A549 (cell line): Measurements from ENCODE around the gene ST8SIA2. TPM values are rescaled to one million over a fixed set of nuclear protein-coding genes. Genes with fewer than 3 reads are reported as not detected.

Source experiments
- ATAC-seq, 2 experiments: fragments of 200-7000 bp in 1 of 2; fragments of >200 bp in 1 of 2; cut with Nextera tagmentation in 1 of 2; cut with Tn5 transposase in 1 of 2; 3 replicates each; pipeline versions ENCODE4 v1.8.0 to v1.9.1; 2018 to 2020; ENCODE audit warnings: mild to moderate bottlenecking in 1 of 2, moderate library complexity in 1 of 2
- CTCF ChIA-PET: fragments of 300-600 bp; sonication (Branson Sonifier 250); formaldehyde crosslinking; extraction: SDS; loops from one replicate; lab custom pipeline; 2021; ENCODE audit warnings: antibody characterized with exemption, inconsistent platforms; lab: Yijun Ruan, JAX
- POLR2A ChIA-PET: fragments of 350-600 bp; formaldehyde crosslinking; extraction: SDS; loops from one replicate; lab custom pipeline; 2021; ENCODE audit warnings: antibody characterized with exemption, inconsistent platforms; lab: Yijun Ruan, JAX
- DNase-seq, 2 experiments: peaks; one replicate each; pipeline versions ENCODE4 v3.0.0 to v3.0.0-alpha.2; 2011 to 2016; ENCODE audit warnings: low read depth in 1 of 2, low spot score in 1 of 2
- FAIRE-seq: peaks from 2 replicates; lab custom pipeline; 2011; peaks lifted over from hg19 to GRCh38; lab: Jason Lieb, UNC
- H3K27ac ChIP-seq, 2 experiments: fragments of >200 bp; sonication (Bioruptor Twin); formaldehyde crosslinking; 3 replicates each; pipeline ENCODE4 v1.5.1; 2016 to 2017
- H3K4me1 ChIP-seq: fragments of >200 bp; sonication (Bioruptor Twin); formaldehyde crosslinking; 3 replicates; pipeline ENCODE4 v1.6.1; 2016
- H3K4me2 ChIP-seq: fragments of >200 bp; sonication (Bioruptor Twin); formaldehyde crosslinking; 3 replicates; pipeline ENCODE4 v1.6.1; 2016
- H3K4me3 ChIP-seq: fragments of >200 bp; sonication (Bioruptor Twin); formaldehyde crosslinking; 3 replicates; pipeline ENCODE4 v1.5.1; 2016
- H3K9me3 ChIP-seq: fragments of >200 bp; sonication (Bioruptor Twin); formaldehyde crosslinking; 3 replicates; pipeline ENCODE4 v1.6.1; 2016
- ATOH8 ChIP-seq: fragments of 250-450 bp; sonication (Bioruptor Pico); IDR thresholded peaks from 2 replicates; pipeline ENCODE4 v1.5.0; 2020; ENCODE audit warnings: low read depth, mild to moderate bottlenecking, moderate library complexity
- CBX2 ChIP-seq: fragments of 200-600 bp; sonication (generic); IDR thresholded peaks from 2 replicates; pipeline ENCODE4 v1.6.1; 2016; ENCODE audit warnings: low read depth, mild to moderate bottlenecking, borderline replicate concordance
- CBX8 ChIP-seq: fragments of 200-600 bp; sonication (generic); IDR thresholded peaks from 2 replicates; pipeline ENCODE4 v1.6.1; 2016
- EHMT2 ChIP-seq: fragments of 200-600 bp; sonication (generic); IDR thresholded peaks from 2 replicates; pipeline ENCODE4 v1.6.1; 2016; ENCODE audit warnings: antibody characterized with exemption, low read depth, mild to moderate bottlenecking, moderate library complexity
- ESRRA ChIP-seq: fragments of 150-350 bp; IDR thresholded peaks from 2 replicates; pipeline ENCODE4 v1.6.1; 2014; ENCODE audit warnings: mild to moderate bottlenecking, low read length, borderline replicate concordance
- FOSB ChIP-seq: fragments of 250-450 bp; sonication (Bioruptor Pico); IDR thresholded peaks from 2 replicates; pipeline ENCODE4 v1.5.0; 2020; ENCODE audit warnings: mild to moderate bottlenecking, moderate library complexity
- GATA3 ChIP-seq: IDR thresholded peaks from 2 replicates; pipeline ENCODE4 v1.6.1; 2012; ENCODE audit warnings: borderline replicate concordance
- HES2 ChIP-seq: fragments of >200 bp; sonication (Bioruptor Twin); formaldehyde crosslinking; IDR thresholded peaks from 2 replicates; pipeline ENCODE4 v1.6.1; 2016
- HOXA7 ChIP-seq: fragments of 250-450 bp; sonication (Bioruptor Pico); IDR thresholded peaks from 2 replicates; pipeline ENCODE4 v1.5.0; 2020; ENCODE audit warnings: mild to moderate bottlenecking, moderate library complexity
- HOXB5 ChIP-seq: fragments of 250-450 bp; sonication (Bioruptor Pico); IDR thresholded peaks from 2 replicates; pipeline ENCODE4 v1.5.0; 2020; ENCODE audit warnings: mild to moderate bottlenecking, moderate library complexity
- JUN ChIP-seq, 2 experiments: fragments of >200 bp; sonication (Bioruptor Twin); formaldehyde crosslinking; IDR thresholded peaks; 2 replicates in 1 of 2; 3 replicates in 1 of 2; pipeline ENCODE4 v1.6.1; 2016 to 2017
- KDM5A ChIP-seq: fragments of 200-600 bp; sonication (generic); IDR thresholded peaks from 2 replicates; pipeline ENCODE4 v1.6.1; 2016; ENCODE audit warnings: antibody characterized with exemption, mild to moderate bottlenecking
- MAFK ChIP-seq: fragments of 450-650 bp; IDR thresholded peaks from 2 replicates; pipeline ENCODE4 v1.6.1; 2014; ENCODE audit not compliant: partially characterized antibody
- NPAS2 ChIP-seq: fragments of 250-450 bp; sonication (Bioruptor Pico); IDR thresholded peaks from 2 replicates; pipeline ENCODE4 v1.8.0; 2022; ENCODE audit warnings: mild to moderate bottlenecking, moderate library complexity, borderline replicate concordance
- NR3C1 ChIP-seq: fragments of >200 bp; sonication (Bioruptor Twin); formaldehyde crosslinking; IDR thresholded peaks from 3 replicates; pipeline ENCODE4 v1.6.1; 2017
- PBX3 ChIP-seq: IDR thresholded peaks from 2 replicates; pipeline ENCODE4 v1.6.1; 2012
- PHF8 ChIP-seq: fragments of 200-600 bp; sonication (generic); IDR thresholded peaks from 2 replicates; pipeline ENCODE4 v1.6.1; 2016; ENCODE audit warnings: low read depth, mild to moderate bottlenecking, antibody characterized with exemption, moderate library complexity, borderline replicate concordance
- REST ChIP-seq: fragments of 200-600 bp; sonication (generic); IDR thresholded peaks from 2 replicates; pipeline ENCODE4 v1.6.1; 2016; ENCODE audit warnings: antibody characterized with exemption, mild to moderate bottlenecking, moderate library complexity
- SMC3 ChIP-seq: fragments of >200 bp; sonication (Bioruptor Twin); formaldehyde crosslinking; IDR thresholded peaks from 3 replicates; pipeline ENCODE4 v1.6.1; 2018; ENCODE audit warnings: inconsistent platforms
- TP53 ChIP-seq: fragments of 250-450 bp; sonication (Bioruptor Pico); IDR thresholded peaks from 2 replicates; pipeline ENCODE4 v1.5.0; 2021; ENCODE audit warnings: mild to moderate bottlenecking, moderate library complexity
- USF2 ChIP-seq: fragments of 450-650 bp; IDR thresholded peaks from 2 replicates; pipeline ENCODE4 v1.6.1; 2014; ENCODE audit warnings: antibody characterized with exemption
- ZC3H11A ChIP-seq: fragments of 450-650 bp; IDR thresholded peaks from 2 replicates; pipeline ENCODE4 v1.6.1; 2014; ENCODE audit warnings: antibody characterized with exemption, mild to moderate bottlenecking
- WGBS: methylation state at CpG from one replicate; pipeline ENCODE4 v1.1.6; 2017; ENCODE audit errors: missing lambda C conversion rate; 5-methylcytosine and 5-hydroxymethylcytosine counted together
- polyA plus RNA-seq, 4 experiments: library from polyadenylated mRNA; depleted of rRNA in 3 of 4; stranded (reverse); fragments of >200 nt; fragmentation: RNase III in 1 of 4; extraction: RNeasy Plus Mini Kit Qiagen cat#74134 plus additional on column Dnase treatment in 1 of 4; gene quantifications; 2 replicates in 3 of 4; 3 replicates in 1 of 4; pipeline ENCODE4 v1.2.3, GENCODE V29; 2011 to 2017

The ST8SIA2 gene
- polyA plus RNA-seq, 2 of the 4 experiments (the other 2 are of a cell fraction), result 0.22 to 0.41 TPM

- TF ChIP-seq CBX8, result no peak
- TF ChIP-seq HES2, result no peak
- no peak for TF ChIP-seq REST
Measured at GRCh38 chr15:92463352-92463751, 69.7 kb downstream of the ST8SIA2 start (continued).

- ATAC-seq, result 0 out of 6 replicates have a peak, but pooled peaks of 1 of the 2 experiments have one; percentile 20
- Histone ChIP-seq H3K27ac (no peak overlapping the region), H3K4me3 (no peak overlapping the region), H3K4me1 (no peaks in the 10 kb centered on the region), H3K4me2 (no peak overlapping the region), H3K9me3 (no peaks in the 10 kb centered on the region)
- peak in 1 of 2 experiments; percentile 10 for DNase-seq
- no peak for FAIRE-seq
- WGBS, result 66% methylated on average over 7 of the region's 7 CpGs
- TF ChIP-seq HOXA7 (no peak), PBX3 (no peak), PHF8 (no peak), HOXB5 (CRISPR knock-in tag) (no peak), CBX2 (no peak)
- ChIA-PET POLR2A (no interaction called here), CTCF (interaction anchor here (1.2 kb wide), 1 partner anchor 11 kb away, joined by 3 read pairs; no protein-coding TSS in a partner anchor)
Measured at GRCh38 chr15:92463826-92464225, 70.1 kb downstream of the ST8SIA2 start.

GRCh38 chr15:92466834-92467233 is 73.2 kb downstream of the ST8SIA2 start:
- no peak for FAIRE-seq
- no peak for ATAC-seq
- 58% methylated on average over 8 of the region's 8 CpGs for WGBS
- CTCF ChIA-PET, result no interaction called here
- no peak overlapping the region for H3K4me2 ChIP-seq
- no peak for TF ChIP-seq USF2
- TF ChIP-seq, all 56 proteins: peak for 0
- DNase-seq, result no peak
- H3K4me1 ChIP-seq, result no peaks in the 10 kb centered on the region
- POLR2A ChIA-PET, result no interaction called here
- H3K27ac ChIP-seq, result no peak overlapping the region
- no peak overlapping the region for H3K4me3 ChIP-seq
- H3K9me3 ChIP-seq, result no peaks in the 10 kb centered on the region

- DNase-seq (no peak), ATAC-seq (no peak), FAIRE-seq (no peak)
- Histone ChIP-seq H3K9me3 (no peaks in the 10 kb centered on the region), H3K4me3 (no peak overlapping the region), H3K4me1 (no peaks in the 10 kb centered on the region), H3K27ac (no peak overlapping the region), H3K4me2 (no peak overlapping the region)
- CTCF ChIA-PET, result no interaction called here
- no peak for TF ChIP-seq KDM5A
- no peak for TF ChIP-seq HES2
- TF ChIP-seq FOSB (CRISPR knock-in tag), result no peak
- TF ChIP-seq EHMT2, result no peak
- no peak for TF ChIP-seq JUN (IDR thresholded peaks at IDR 0.05)
- no peak for TF ChIP-seq ATOH8 (CRISPR knock-in tag)
- no peak for TF ChIP-seq TP53 (CRISPR knock-in tag)
- no peak for TF ChIP-seq SMC3
- no peak for TF ChIP-seq ESRRA
- TF ChIP-seq GATA3, result no peak
- TF ChIP-seq NPAS2, result no peak
- TF ChIP-seq ZC3H11A, result no peak
- TF ChIP-seq CBX2, result no peak
- TF ChIP-seq PBX3, result no peak
- no peak for TF ChIP-seq MAFK
- no peak for TF ChIP-seq NR3C1
- WGBS, result 48% methylated on average over 11 of the region's 11 CpGs
- POLR2A ChIA-PET, result no interaction called here
Measured at GRCh38 chr15:92467245-92467644, 73.6 kb downstream of the ST8SIA2 start.
